Measurements from ENCODE around the gene AKR1C1.
A peak's percentile ranks its signal among the peaks of the same experiment; 100 is the strongest.
"Not testable (repeated sequence)": the region's sequence is repeated elsewhere in the genome, so short reads cannot be mapped to it uniquely, and the experiment has no call there.

The AKR1C1 gene

GRCh38 chr10:4947635-4948596, 15.3 kb upstream of the AKR1C1 start:
- peak; percentile 62 for DNase-seq (ENCODE audit: low read depth in 2 of 2)

- not testable (repeated sequence) for DNase-seq (ENCODE audit: low read depth in 2 of 2)
Measured at GRCh38 chr10:4951512-4952162, 11.6 kb upstream of the AKR1C1 start.

- DNase-seq (ENCODE audit: low read depth in 2 of 2): no peak
Measured at GRCh38 chr10:4953405-4953804, 9.8 kb upstream of the AKR1C1 start.

- not testable (repeated sequence) for DNase-seq (ENCODE audit: low read depth in 2 of 2)
Measured at GRCh38 chr10:4956088-4956487, 7.1 kb upstream of the AKR1C1 start.

GRCh38 chr10:4956955-4957645, 6.1 kb upstream of the AKR1C1 start:
- DNase-seq (ENCODE audit: low read depth in 2 of 2): not testable (repeated sequence)

- DNase-seq (ENCODE audit: low read depth in 2 of 2): not testable (repeated sequence)
Measured at GRCh38 chr10:4961558-4961957, 1.7 kb upstream of the AKR1C1 start.

- DNase-seq (ENCODE audit: low read depth in 2 of 2): not testable (repeated sequence)
Measured at GRCh38 chr10:4962308-4962707, 907 bp upstream of the AKR1C1 start.

GRCh38 chr10:4963815-4964154, 570 bp downstream of the AKR1C1 start:
- DNase-seq (ENCODE audit: low read depth in 2 of 2): not testable (repeated sequence)

- not testable (repeated sequence) for DNase-seq (ENCODE audit: low read depth in 2 of 2)
Measured at GRCh38 chr10:4965763-4966162, 2.5 kb downstream of the AKR1C1 start.

GRCh38 chr10:4967189-4967588, 4.0 kb downstream of the AKR1C1 start:
- DNase-seq (ENCODE audit: low read depth in 2 of 2): not testable (repeated sequence)

- not testable (repeated sequence) for DNase-seq (ENCODE audit: low read depth in 2 of 2)
Measured at GRCh38 chr10:4969289-4969688, 6.1 kb downstream of the AKR1C1 start.

- DNase-seq (ENCODE audit: low read depth in 2 of 2): not testable (repeated sequence)
Measured at GRCh38 chr10:4970362-4970761, 7.1 kb downstream of the AKR1C1 start.

GRCh38 chr10:4972369-4973142, 9.3 kb downstream of the AKR1C1 start:
- not testable (repeated sequence) for DNase-seq (ENCODE audit: low read depth in 2 of 2)

- DNase-seq (ENCODE audit: low read depth in 2 of 2): not testable (repeated sequence)
Measured at GRCh38 chr10:4973294-4973693, 10.1 kb downstream of the AKR1C1 start.

GRCh38 chr10:4974400-4974799, 11.2 kb downstream of the AKR1C1 start:
- DNase-seq (ENCODE audit: low read depth in 2 of 2): not testable (repeated sequence)

- DNase-seq (ENCODE audit: low read depth in 2 of 2): no peak
Measured at GRCh38 chr10:4977025-4977424, 13.8 kb downstream of the AKR1C1 start.

GRCh38 chr10:4978870-4979269, 15.7 kb downstream of the AKR1C1 start:
- no peak for DNase-seq (ENCODE audit: low read depth in 2 of 2)

GRCh38 chr10:4980793-4981192, 17.6 kb downstream of the AKR1C1 start:
- DNase-seq (ENCODE audit: low read depth in 2 of 2): no peak

GRCh38 chr10:4981722-4982471, 18.7 kb downstream of the AKR1C1 start:
- DNase-seq (ENCODE audit: low read depth in 2 of 2): no peak

GRCh38 chr10:4982764-4983226, 19.6 kb downstream of the AKR1C1 start:
- no peak for DNase-seq (ENCODE audit: low read depth in 2 of 2)

All from fibroblast of skin of left biceps (primary cell).